K562 (cell line): ENCODE data around the gene ITPR2. TPM values are rescaled to one million over a fixed set of nuclear protein-coding genes. Genes with fewer than 3 reads are reported as not detected.

Source experiments
- ATAC-seq: fragments of 200-7000 bp; cut with Tn5 transposase; 3 replicates; pipeline ENCODE4 v1.9.1; 2020; ENCODE audit warnings: moderate library complexity
- BruUV-seq: library from RNA; stranded (reverse); fragments of 400-500 nt; replicated peaks from 2 replicates; lab custom pipeline; 2021; lab: Mats Ljungman, UMichigan
- CTCF ChIA-PET: fragments of 300-600 bp; formaldehyde crosslinking; extraction: SDS; loops from one replicate; lab custom pipeline; 2021; ENCODE audit warnings: low intra/inter-chr PET ratio; lab: Yijun Ruan, JAX
- POLR2A ChIA-PET: fragments of 300-600, 350-650 bp; sonication (Branson Sonifier 250); formaldehyde crosslinking; extraction: SDS; loops from one replicate; lab custom pipeline; 2021; ENCODE audit warnings: antibody characterized with exemption, inconsistent platforms; lab: Yijun Ruan, JAX
- DNase-seq, 4 experiments: peaks; one replicate each; pipeline versions ENCODE4 v3.0.0 to v3.0.0-alpha.2; 2011 to 2018; ENCODE audit warnings: low spot score in 3 of 4, mixed read lengths in 3 of 4; ENCODE audit errors: extremely low read depth in 1 of 4
- FAIRE-seq: peaks from 2 replicates; lab custom pipeline; 2011; peaks lifted over from hg19 to GRCh38; lab: Jason Lieb, UNC
- H2AFZ ChIP-seq: 2 replicates; pipeline ENCODE4 v1.6.0; 2011; ENCODE audit warnings: low read depth, low read length, control low read depth, inconsistent platforms
- H3K27ac ChIP-seq: fragments of 200-600 bp; 3 replicates; pipeline ENCODE4 v1.8.0; 2011; ENCODE audit warnings: low read depth, mild to moderate bottlenecking, control low read depth, inconsistent platforms, low read length, moderate library complexity, mixed read lengths; ENCODE audit errors: extremely low read depth
- H3K27me3 ChIP-seq, 2 experiments: fragments of 300-600 bp in 1 of 2; 2 replicates in 1 of 2; 3 replicates in 1 of 2; pipeline versions ENCODE4 v1.6.0 to v1.8.0; 2011; ENCODE audit warnings: inconsistent platforms in 2 of 2, low read length in 2 of 2, mild to moderate bottlenecking in 1 of 2, mixed read lengths in 1 of 2, moderate library complexity in 1 of 2; ENCODE audit not compliant: control insufficient read depth in 2 of 2, insufficient read depth in 2 of 2
- H3K36me3 ChIP-seq: fragments of 300-600 bp; 3 replicates; pipeline ENCODE4 v1.8.0; 2011; ENCODE audit warnings: mild to moderate bottlenecking, low read length, inconsistent platforms; ENCODE audit not compliant: control insufficient read depth, insufficient read depth
- H3K4me1 ChIP-seq, 2 experiments: fragments of 200-600 bp in 1 of 2; replicated peaks in 1 of 2; 2 replicates in 1 of 2; 3 replicates in 1 of 2; pipeline versions ENCODE4 v1.5.1 to v1.8.0; 2011; ENCODE audit warnings: inconsistent platforms in 2 of 2, low read length in 2 of 2, mild to moderate bottlenecking in 1 of 2, mixed read lengths in 1 of 2, moderate library complexity in 1 of 2; ENCODE audit not compliant: control insufficient read depth in 2 of 2, insufficient read depth in 2 of 2
- H3K4me2 ChIP-seq: 2 replicates; pipeline ENCODE4 v1.6.1; 2011; ENCODE audit warnings: low read length, control low read depth, inconsistent platforms, mixed read lengths; ENCODE audit not compliant: insufficient read depth
- H3K4me3 ChIP-seq: fragments of 200-600 bp; sonication (generic), shearing (Covaris generic); 2 replicates; pipeline ENCODE4 v1.5.1; 2016; ENCODE audit warnings: control low read depth, inconsistent platforms
- H3K79me2 ChIP-seq: fragments of 200-600 bp; 3 replicates; pipeline ENCODE4 v1.8.0; 2011; ENCODE audit warnings: low read length, inconsistent platforms; ENCODE audit not compliant: control insufficient read depth, insufficient read depth
- H3K9ac ChIP-seq, 2 experiments: 2 replicates each; pipeline versions ENCODE4 v1.6.0 to v1.6.1; 2011; ENCODE audit warnings: low read depth in 2 of 2, low read length in 2 of 2, control low read depth in 1 of 2, inconsistent platforms in 1 of 2, mild to moderate bottlenecking in 1 of 2, mixed read lengths in 1 of 2; ENCODE audit not compliant: insufficient read depth in 1 of 2
- H3K9me1 ChIP-seq: one replicate; pipeline ENCODE4 v1.6.0; 2011; ENCODE audit warnings: inconsistent platforms, mild to moderate bottlenecking, low read length, moderate library complexity; ENCODE audit not compliant: control insufficient read depth, insufficient read depth
- H3K9me3 ChIP-seq: replicated peaks from 2 replicates; pipeline ENCODE4 v1.5.1; 2011; ENCODE audit warnings: low read depth, low read length, inconsistent platforms; ENCODE audit not compliant: control insufficient read depth, insufficient read depth
- H4K20me1 ChIP-seq: replicated peaks from 2 replicates; pipeline ENCODE4 v1.6.1; 2011; ENCODE audit warnings: low read length, inconsistent platforms, mixed read lengths; ENCODE audit not compliant: control insufficient read depth, insufficient read depth
- ATF3 ChIP-seq, 2 experiments: fragments of 450-650 bp in 1 of 2; sonication (generic) in 1 of 2; formaldehyde crosslinking in 1 of 2; IDR thresholded peaks in 1 of 2; conservative IDR thresholded peaks in 1 of 2; 2 replicates each; pipeline versions ENCODE4 v1.6.1 to v1.8.1; 2016 to 2023; ENCODE audit warnings: mild to moderate bottlenecking in 2 of 2, moderate library complexity in 2 of 2, inconsistent platforms in 1 of 2, missing genetic modification reagents in 1 of 2
- CEBPG ChIP-seq, 3 experiments: fragments of 200-800 bp in 1 of 3; sonication (Bioruptor generic) in 1 of 3; sonication (generic) in 1 of 3; formaldehyde crosslinking in 1 of 3; IDR thresholded peaks in 2 of 3; conservative IDR thresholded peaks in 1 of 3; 2 replicates each; pipeline versions ENCODE4 v1.6.1 to v1.8.0; 2016 to 2022; ENCODE audit warnings: missing compliant biosample characterization in 2 of 3, missing genetic modification characterization in 2 of 3, mild to moderate bottlenecking in 1 of 3, missing genetic modification reagents in 1 of 3
- DMBX1 ChIP-seq: fragments of 250-450 bp; sonication (Bioruptor Pico); IDR thresholded peaks from 2 replicates; pipeline ENCODE4 v1.8.0; 2022; ENCODE audit warnings: inconsistent platforms, mild to moderate bottlenecking, moderate library complexity, borderline replicate concordance
- L3MBTL2 ChIP-seq: fragments of 450-650 bp; IDR thresholded peaks from 2 replicates; pipeline ENCODE4 v1.6.1; 2016; ENCODE audit warnings: mild to moderate bottlenecking, moderate library complexity
- MGA ChIP-seq: fragments of 450-650 bp; IDR thresholded peaks from 2 replicates; pipeline ENCODE4 v1.6.1; 2016; ENCODE audit warnings: mild to moderate bottlenecking, moderate library complexity
- NR2F6 ChIP-seq: fragments of 450-650 bp; formaldehyde crosslinking; IDR thresholded peaks from 2 replicates; pipeline ENCODE4 v1.4.0; 2020; ENCODE audit warnings: mild to moderate bottlenecking
- SMAD4 ChIP-seq: fragments of 250-450 bp; sonication (Bioruptor Pico); conservative IDR thresholded peaks from 2 replicates; pipeline ENCODE4 v1.8.0; 2021; ENCODE audit warnings: inconsistent platforms, mild to moderate bottlenecking, moderate library complexity
- ZNF121 ChIP-seq: sonication (generic); formaldehyde crosslinking; conservative IDR thresholded peaks from 2 replicates; pipeline ENCODE4 v1.8.0; 2022; ENCODE audit warnings: missing genetic modification reagents
- ZNF696 ChIP-seq: fragments of 250-450 bp; sonication (Bioruptor Pico); conservative IDR thresholded peaks from 2 replicates; pipeline ENCODE4 v1.4.0; 2020; ENCODE audit warnings: mild to moderate bottlenecking, moderate library complexity
- WGBS: fragments of 100-300 bp; shearing (Covaris generic); methylation state at CpG from one replicate; pipeline ENCODE4 v1.1.6; 2016; ENCODE audit warnings: low coverage, mixed read lengths; ENCODE audit not compliant: insufficient coverage; ENCODE audit errors: missing lambda C conversion rate; 5-methylcytosine and 5-hydroxymethylcytosine counted together
- in situ Hi-C: fragments of 300-500 bp; cut with MboI; formaldehyde crosslinking; loops from 4 replicates; pipeline ENCODE4 v1.15.0; 2018; ENCODE audit warnings: inconsistent platforms, mixed read lengths
- intact Hi-C: fragments of 100-400 bp; cut with micrococcal nuclease; formaldehyde crosslinking; loops from 2 replicates; pipeline ENCODE4 v1.14.2; 2022
- polyA plus RNA-seq, 8 experiments: library from polyadenylated mRNA; depleted of rRNA in 4 of 8; stranded (reverse) in 5 of 8; unstranded in 3 of 8; fragments of >200 nt; fragmentation: Nextera tagmentation in 2 of 8; fragmentation: Illumina TruSeq in 1 of 8; extraction: Ambion mirVana in 2 of 8; extraction: Trizol in 1 of 8; gene quantifications; 2 replicates each; pipeline versions ENCODE4 v1.2.1 to v1.2.3, GENCODE V29; 2011 to 2014; ENCODE audit warnings: inconsistent platforms in 1 of 8, missing spikeins in 1 of 8
- total RNA-seq, 7 experiments: library from RNA; depleted of rRNA in 6 of 7; stranded (reverse); fragments of >200 nt in 6 of 7; fragmentation: Illumina TruSeq in 2 of 7; extraction: Trizol in 2 of 7; gene quantifications; 2 replicates each; pipeline versions ENCODE4 v1.2.1 to v1.2.3, GENCODE V29; 2011 to 2021; ENCODE audit warnings: low replicate concordance in 1 of 7

ITPR2 gene
- total and polyA plus RNA-seq, 9 of the 15 experiments (the other 6 are each of a cell fraction or from before 2014, with no cell fraction given) = 0.21 to 3.3 (median 0.95) TPM

- no TSS peak for BruUV-seq
- WGBS = 8% methylated on average over 4 of the region's 4 CpGs
- Histone ChIP-seq H3K27ac (no peak overlapping the region), H3K4me1 (peaks cover 0 to 17% of the 10 kb centered on the region in 2 experiments; a peak in 3 of 5 replicates), H3K79me2 (no peaks in the 10 kb centered on the region), H3K4me3 (no peak overlapping the region), H3K9me1 (no peaks in the 10 kb centered on the region), H3K27me3 (no peaks in the 10 kb centered on the region), H4K20me1 (no peaks in the 10 kb centered on the region), H3K4me2 (peak overlapping the region; percentile 3; the same call in 1 of the 2 replicates), H3K9ac (no peak overlapping the region), H2AFZ (no peak overlapping the region), H3K9me3 (no peaks in the 10 kb centered on the region), H3K36me3 (no peaks in the 10 kb centered on the region)
- in situ Hi-C loops = no loop called here
- POLR2A ChIA-PET = no interaction called here
- FAIRE-seq (no peak), DNase-seq (no peak), ATAC-seq (peak; percentile 64)
- intact Hi-C loops = loop anchor here (5.0 to 10.0 kb wide), 3 partner anchors 48 to 606 kb away; partner anchors contain the start of gene TM7SF3
- CTCF ChIA-PET = interaction anchor here (2.0 to 2.7 kb wide), 3 partner anchors 71 to 603 kb away, joined by 10 to 16 read pairs (median 16); no protein-coding TSS in a partner anchor
- peak; percentile 79 for TF ChIP-seq L3MBTL2
- TF ChIP-seq DMBX1 = peak; percentile 70; the same call in 1 of the 2 replicates
- TF ChIP-seq NR2F6 = no peak
- no peak for TF ChIP-seq ZNF121 (CRISPR knock-in tag)
- no peak for TF ChIP-seq CEBPG (CRISPR knock-in tag; IDR thresholded peaks at IDR 0.05)
- TF ChIP-seq CEBPG (tag; conservative IDR thresholded peaks at IDR 0.05 in 1 of 2, IDR thresholded peaks at IDR 0.05 in 1 of 2) = peak; percentile 27 to 67; a peak in 3 of 4 replicates
- no peak for TF ChIP-seq ZNF696
- TF ChIP-seq SMAD4 (CRISPR knock-in tag) = peak; percentile 57
- peak; percentile 50; the same call in 1 of the 2 replicates for TF ChIP-seq ATF3 (IDR thresholded peaks at IDR 0.05)
- TF ChIP-seq ATF3 (CRISPR knock-in tag; conservative IDR thresholded peaks at IDR 0.05) = no peak
- peak; percentile 81 for TF ChIP-seq MGA
Observed at GRCh38 chr12:26700430-26700829, 132.6 kb downstream of the ITPR2 start.
